ENCODE results near the gene FAM50B. TPM values are rescaled to one million over a fixed set of nuclear protein-coding genes. Genes with fewer than 3 reads are reported as not detected.

Gene FAM50B
- total and polyA plus RNA-seq, 2 of the 13 experiments (the other 11 are each of a cell fraction or from before 2014, with no cell fraction given) = 0.05 TPM; not detected in 1

- TF ChIP-seq KIAA2018 (CRISPR knock-in tag; IDR thresholded peaks at IDR 0.05; ENCODE audit: borderline replicate concordance) (no peak), HBP1 (CRISPR knock-in tag; IDR thresholded peaks at IDR 0.05; ENCODE audit: low read depth) (no peak), SIN3A (IDR thresholded peaks at IDR 0.05; ENCODE audit: borderline replicate concordance, low read depth, low read length) (no peak), ZZZ3 (CRISPR knock-in tag; IDR thresholded peaks at IDR 0.05; ENCODE audit: borderline replicate concordance) (no peak), PRPF4 (IDR thresholded peaks at IDR 0.05; ENCODE audit: low read depth, low read length, poor library complexity, severe bottlenecking) (no peak), FOXO1 (CRISPR knock-in tag; IDR thresholded peaks at IDR 0.05) (no peak), ZNF407 (CRISPR knock-in tag; IDR thresholded peaks at IDR 0.05; ENCODE audit: not compliant biosample characterization) (no peak), PITX1 (CRISPR knock-in tag; IDR thresholded peaks at IDR 0.05) (no peak), HNRNPH1 (optimal IDR thresholded peaks at IDR 0.05; ENCODE audit: low read depth, low read length) (no peak), ZFP41 (CRISPR knock-in tag; IDR thresholded peaks at IDR 0.05; ENCODE audit: borderline replicate concordance) (no peak)
These were observed 36.3 kb downstream of the FAM50B start (continued) for GRCh38 chr6:3885262-3886036.

Measured in HepG2 (cell line).